Fibroblast of gingiva (primary cell): ENCODE results near the gene USP10.
"Not testable (repeated sequence)": the region's sequence is repeated elsewhere in the genome, so short reads cannot be mapped to it uniquely, and the experiment has no call there.

Source experiments
- DNase-seq: peaks from one replicate; pipeline ENCODE4 v3.0.0-alpha.2; 2011; ENCODE audit warnings: low read depth

USP10 gene

DNA sequence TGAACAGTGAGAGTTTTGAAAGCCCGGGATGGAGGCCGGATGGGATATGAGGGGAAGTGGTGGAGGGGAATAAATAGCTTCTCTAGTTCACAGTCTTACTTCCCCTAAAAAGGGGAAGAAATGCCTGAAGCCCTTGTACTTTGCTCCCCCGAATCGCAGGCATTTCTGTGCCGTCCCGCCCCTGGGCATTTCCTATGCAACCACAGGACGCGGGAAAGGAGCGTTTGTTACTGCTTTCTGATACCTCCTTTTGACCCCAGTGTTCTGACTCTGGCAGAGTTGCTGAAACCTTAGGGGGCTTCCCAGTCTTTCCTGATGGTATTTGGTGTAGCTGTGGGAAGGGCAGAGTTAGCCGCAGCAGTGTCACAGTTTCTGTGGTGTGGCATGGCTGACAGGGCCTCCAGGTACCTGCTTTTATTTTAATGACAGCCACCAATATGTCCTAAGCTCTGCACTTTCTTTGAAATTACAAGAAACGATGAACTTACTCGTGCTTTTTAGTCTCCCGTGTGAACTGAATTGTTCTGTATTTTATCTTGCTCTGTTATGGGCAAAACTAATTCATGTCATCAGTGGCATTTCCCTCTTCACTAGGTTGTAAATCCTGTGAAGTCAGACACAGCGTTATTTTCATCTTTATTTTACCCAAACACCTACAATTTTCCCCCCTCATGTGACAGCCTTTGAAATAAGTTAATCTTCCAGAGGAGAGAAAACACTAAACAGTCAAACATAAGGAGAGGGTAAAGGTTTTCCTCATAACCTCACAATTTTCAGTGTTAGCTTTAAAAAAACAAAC is 27.1 kb downstream of the USP10 start:
- DNase-seq, result no peak

DNA sequence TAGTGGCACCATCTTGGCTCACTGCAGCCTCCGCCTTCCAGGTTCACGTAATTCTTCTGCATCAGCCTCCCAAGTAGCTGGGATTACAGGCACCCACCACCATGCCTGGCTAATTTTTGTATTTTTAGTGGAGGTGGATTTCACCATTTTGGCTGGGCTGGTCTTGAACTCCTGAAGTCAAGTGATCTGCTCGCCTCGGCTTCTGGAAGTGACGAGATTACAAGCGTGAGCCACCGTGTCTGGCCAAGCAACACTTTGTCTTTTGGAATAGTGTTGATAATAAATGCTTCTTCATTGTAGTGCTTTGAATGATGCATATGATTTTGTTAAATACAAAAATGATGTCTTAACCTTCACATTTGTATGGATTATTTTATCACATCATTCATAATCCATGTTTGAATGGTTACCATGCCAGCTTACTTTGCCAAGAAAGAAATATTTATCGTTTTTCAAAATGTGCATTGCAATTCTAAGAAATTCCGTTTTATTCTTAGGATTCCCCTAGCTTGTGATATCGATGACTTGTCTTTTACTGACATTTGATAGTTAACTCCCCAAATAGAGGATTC is 29.1 kb downstream of the USP10 start:
- no peak for DNase-seq

DNA sequence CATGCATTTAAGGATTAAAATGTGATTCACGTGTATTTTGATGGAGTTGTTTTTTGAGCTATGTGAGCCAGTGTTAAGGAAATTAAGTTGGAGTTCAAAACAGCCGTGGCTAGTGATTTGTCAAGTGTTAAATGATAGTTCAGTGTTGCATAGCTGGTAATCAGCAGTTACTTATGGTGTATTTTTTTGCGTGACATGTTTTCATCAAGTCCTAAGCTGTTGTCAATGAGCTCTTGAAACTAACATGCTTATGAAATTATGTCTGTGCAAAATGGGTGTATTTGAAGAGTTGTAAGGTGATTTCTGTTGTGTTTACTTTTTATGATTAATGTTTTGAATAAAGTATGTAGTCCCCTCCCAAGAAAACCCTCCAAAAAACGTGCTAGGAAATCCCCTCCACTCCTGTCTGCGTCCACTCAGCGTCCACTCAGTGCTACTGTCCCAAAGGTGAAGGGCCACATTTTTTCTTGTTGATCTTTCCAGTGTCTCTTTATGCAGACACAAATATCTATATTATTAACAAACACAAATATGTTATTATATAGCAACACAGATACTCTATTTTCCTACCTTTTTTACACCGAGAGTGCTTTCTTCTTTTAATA is 30.0 kb downstream of the USP10 start:
- no peak for DNase-seq

DNA sequence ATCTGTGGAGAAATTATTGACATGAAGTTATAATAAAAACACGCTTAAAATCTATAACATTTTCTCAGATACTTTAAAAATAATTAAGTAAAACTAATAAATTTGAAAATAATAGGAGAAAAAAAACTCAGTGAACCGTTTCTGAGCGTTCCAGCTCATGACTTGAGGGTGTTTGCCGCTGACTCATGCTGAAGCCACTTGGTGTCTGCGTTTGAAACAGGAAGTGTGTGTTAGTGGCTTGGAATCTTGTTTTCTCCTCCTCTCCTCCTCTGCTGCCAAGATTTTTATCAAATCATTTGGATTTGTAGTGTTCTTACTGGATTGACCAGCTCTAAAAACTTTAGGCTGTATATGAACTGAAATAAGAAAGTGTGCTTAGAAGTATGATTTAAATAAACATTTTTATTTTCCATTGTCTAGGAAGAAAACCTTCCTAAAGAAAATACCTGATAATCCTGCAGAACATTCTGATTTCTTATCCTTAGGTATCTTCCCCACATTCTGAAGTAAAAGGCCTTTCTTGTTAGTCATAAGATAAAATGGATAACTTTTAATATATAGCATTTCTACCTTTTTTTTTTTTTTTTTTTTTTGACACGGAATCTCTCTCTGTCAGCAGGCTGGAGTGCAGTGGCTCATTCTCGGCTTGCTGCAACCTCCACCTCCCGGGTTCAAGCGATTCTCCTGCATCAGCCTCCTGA is 30.8 kb downstream of the USP10 start:
- DNase-seq, result peak; percentile 85

GRCh38 chr16:84732332-84732673 is 32.5 kb downstream of the USP10 start:
- not testable (repeated sequence) for DNase-seq

- no peak for DNase-seq
Measured at GRCh38 chr16:84732674-84733352, 33.0 kb downstream of the USP10 start.

- no peak for DNase-seq
Measured at GRCh38 chr16:84735849-84736586, 36.2 kb downstream of the USP10 start.

- DNase-seq, result no peak
Measured at GRCh38 chr16:84737192-84738011, 37.6 kb downstream of the USP10 start.

DNA sequence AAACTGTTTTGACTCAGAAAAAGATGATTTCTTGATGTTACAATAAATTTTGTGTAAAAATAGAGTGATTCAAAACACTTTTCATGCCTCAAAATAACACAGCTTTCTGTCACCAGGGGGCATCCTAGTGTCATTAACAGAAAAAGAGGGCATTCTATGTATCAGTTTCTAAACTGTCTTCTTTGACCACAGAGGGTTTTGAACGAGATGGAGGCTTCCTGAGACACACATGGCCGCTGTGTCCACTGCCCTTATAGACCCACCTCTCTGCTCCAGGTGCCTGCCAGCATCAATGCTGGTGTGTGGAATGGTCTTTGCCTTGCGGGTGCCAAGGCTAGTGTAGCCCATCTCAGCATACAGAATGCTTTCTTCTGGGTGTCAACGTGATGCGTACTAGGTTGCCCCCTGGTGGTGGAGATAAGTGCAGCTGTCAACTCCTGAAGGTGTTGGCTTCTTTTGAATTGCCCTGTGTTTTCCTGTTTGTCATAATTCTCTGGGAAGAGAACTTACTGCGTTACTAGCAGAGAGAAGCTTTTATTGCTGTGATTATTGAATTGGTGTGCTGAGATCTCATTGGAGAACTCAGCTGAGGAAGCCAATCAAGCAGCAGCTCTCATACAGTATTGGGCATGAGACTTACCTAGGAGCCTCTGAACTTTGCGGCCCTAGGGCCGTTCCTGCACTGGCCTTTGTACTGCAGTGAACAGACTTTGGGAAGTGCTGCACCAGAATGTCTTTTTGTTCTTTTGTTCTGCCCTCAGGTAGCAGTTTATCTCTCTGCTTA is 38.6 kb downstream of the USP10 start:
- peak; percentile 47 for DNase-seq

- DNase-seq, result peak; percentile 82
Measured at GRCh38 chr16:84739349-84740124, 39.7 kb downstream of the USP10 start.

DNA sequence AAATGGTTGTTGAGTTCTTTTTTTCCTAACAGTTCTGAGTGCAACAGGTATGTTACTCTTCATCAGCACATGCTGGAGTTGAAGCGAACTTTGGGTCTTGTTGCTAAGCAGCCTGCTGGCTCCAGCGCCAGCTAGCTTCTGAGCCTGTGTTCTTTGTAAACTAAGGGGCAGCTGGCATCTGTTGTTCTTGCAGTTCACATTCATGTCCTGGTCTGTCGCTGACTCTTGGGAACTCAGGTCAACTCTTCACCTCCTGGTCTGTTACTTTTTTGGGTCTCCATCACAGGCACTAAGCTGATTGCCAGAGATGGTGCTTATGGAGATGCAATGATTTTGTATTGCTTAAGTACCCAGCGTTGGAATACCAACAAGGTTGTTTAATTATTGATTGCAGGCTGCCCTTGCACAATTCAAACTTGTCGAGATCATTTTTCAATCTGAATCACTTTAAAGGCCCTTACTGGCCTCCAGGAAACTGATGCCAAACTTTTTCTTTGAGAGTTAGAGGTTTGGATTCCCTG is 40.9 kb downstream of the USP10 start:
- peak; percentile 69 for DNase-seq

DNA sequence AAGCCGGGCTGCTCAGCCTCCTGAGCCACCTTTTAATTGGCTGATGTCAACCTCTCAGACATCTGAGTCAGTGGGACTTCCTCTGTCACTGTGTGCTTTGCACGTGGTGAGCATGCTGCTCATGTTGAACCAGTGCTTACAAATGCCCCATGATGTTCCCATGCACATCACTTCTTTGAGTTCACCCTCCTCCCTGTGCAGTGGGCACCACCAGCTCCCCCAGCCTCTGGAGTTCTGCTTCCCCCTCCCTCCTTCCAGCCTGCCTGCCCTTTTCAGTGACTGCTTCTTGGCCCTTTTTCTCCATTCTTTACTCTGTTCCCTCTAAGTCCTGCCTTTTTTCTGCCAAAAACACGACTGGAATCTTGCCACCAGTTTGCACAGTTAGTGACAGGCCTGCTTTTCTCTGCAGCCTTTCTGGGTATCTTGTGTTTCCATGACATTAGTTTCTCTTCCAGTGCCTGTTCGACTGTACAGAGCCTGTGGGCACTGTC is 41.6 kb downstream of the USP10 start:
- no peak for DNase-seq

DNA sequence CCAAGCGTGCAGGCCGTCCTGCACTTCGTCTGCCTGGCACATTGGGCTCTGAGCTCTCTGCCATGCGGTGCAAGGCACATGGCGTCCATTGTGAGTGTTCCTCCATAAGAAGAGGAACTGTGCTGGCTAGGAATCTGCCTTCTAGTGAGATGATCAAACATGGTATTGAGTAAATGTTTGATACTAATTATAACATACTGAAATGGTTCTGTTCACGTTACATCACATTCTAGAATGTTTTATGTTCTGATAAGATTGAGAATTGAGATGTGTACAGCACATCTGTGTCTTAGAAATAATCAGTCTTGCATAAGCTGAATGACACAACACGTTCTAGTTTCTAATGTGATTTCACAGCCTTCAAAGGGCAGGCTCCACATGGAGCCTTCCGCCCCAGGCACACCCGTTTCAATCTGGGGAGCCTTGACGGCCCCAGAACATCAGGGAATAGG is 42.9 kb downstream of the USP10 start:
- no peak for DNase-seq

DNA sequence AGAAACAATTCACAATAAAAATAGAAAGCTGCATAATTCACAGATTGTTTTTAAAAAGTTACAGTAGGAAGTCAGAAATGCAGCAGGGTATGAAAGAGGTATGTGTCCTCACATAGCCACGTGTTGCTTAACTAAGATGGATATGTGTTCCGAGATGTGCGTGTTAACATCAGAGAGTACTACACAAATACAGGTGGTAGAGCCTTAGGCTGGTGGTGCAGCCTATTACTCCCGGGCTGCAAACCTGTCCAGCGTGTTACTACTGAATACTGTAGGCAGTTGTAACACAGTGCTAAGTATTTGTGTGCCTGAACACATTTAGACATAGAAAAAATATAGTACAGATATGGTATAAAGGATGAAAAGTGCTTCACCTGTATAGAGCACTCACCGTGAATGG is 46.4 kb downstream of the USP10 start:
- no peak for DNase-seq

- DNase-seq, result no peak
Measured at GRCh38 chr16:84746875-84747274, 47.1 kb downstream of the USP10 start.

DNA sequence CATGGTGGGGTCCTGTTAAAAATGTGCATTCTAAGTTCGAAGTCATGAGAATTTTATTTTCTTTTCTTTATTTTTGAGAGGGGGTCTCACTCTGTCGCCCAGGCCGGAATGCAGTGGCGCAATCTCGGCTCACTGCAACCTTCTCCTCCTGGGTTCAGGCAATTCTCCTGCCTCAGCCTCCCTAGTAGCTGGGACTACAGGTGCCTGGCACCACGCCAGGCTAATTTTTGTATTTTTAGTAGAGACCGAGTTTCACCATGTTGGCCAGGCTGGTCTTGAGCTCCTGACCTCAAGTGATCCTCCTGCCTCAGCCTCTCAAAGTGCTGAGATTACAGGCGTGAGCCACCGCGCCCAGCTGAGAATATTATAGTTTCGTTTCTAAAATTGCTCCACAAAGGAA is 48.4 kb downstream of the USP10 start:
- not testable (repeated sequence) for DNase-seq

GRCh38 chr16:84749072-84749471 is 49.3 kb downstream of the USP10 start:
- no peak for DNase-seq

GRCh38 chr16:84749815-84750214 is 50.0 kb downstream of the USP10 start:
- DNase-seq, result peak; percentile 87

GRCh38 chr16:84750575-84750974 is 50.8 kb downstream of the USP10 start:
- DNase-seq, result no peak
